DND-41 (cell line): ENCODE data around the gene RACGAP1.

Source experiments
- ATAC-seq: fragments of 200-7000 bp; cut with Tn5 transposase; 3 replicates; pipeline ENCODE4 v1.9.1; 2021; ENCODE audit warnings: low read depth; ENCODE audit not compliant: insufficient read depth
- DNase-seq: peaks from one replicate; pipeline ENCODE4 v3.0.0-alpha.2; 2020
- H2AFZ ChIP-seq: 2 replicates; pipeline ENCODE4 v1.6.0; 2012; ENCODE audit warnings: low read depth, low read length
- H3K27ac ChIP-seq: 2 replicates; pipeline ENCODE4 v1.5.1; 2012; ENCODE audit warnings: low read length, inconsistent platforms
- H3K27me3 ChIP-seq: fragments of 200-600 bp; sonication (generic); 2 replicates; pipeline ENCODE4 v1.6.0; 2012; ENCODE audit warnings: low read length, mild to moderate bottlenecking, inconsistent platforms; ENCODE audit not compliant: insufficient read depth, poor library complexity
- H3K36me3 ChIP-seq: 2 replicates; pipeline ENCODE4 v1.5.1; 2012; ENCODE audit warnings: low read length, inconsistent platforms; ENCODE audit not compliant: insufficient read depth
- H3K4me1 ChIP-seq: 2 replicates; pipeline ENCODE4 v1.5.1; 2012; ENCODE audit warnings: mild to moderate bottlenecking, low read length; ENCODE audit not compliant: insufficient read depth
- H3K4me2 ChIP-seq: 2 replicates; pipeline ENCODE4 v1.6.0; 2012; ENCODE audit warnings: mild to moderate bottlenecking, moderate library complexity, low read length, inconsistent platforms; ENCODE audit not compliant: insufficient read depth
- H3K4me3 ChIP-seq, 2 experiments: fragments of 200-600 bp in 1 of 2; shearing (Covaris generic) in 1 of 2; 2 replicates each; pipeline ENCODE4 v1.5.1; 2012 to 2016; ENCODE audit warnings: inconsistent platforms in 2 of 2, low read length in 2 of 2, mild to moderate bottlenecking in 2 of 2, low read depth in 1 of 2, moderate library complexity in 1 of 2
- H3K79me2 ChIP-seq: 2 replicates; pipeline ENCODE4 v1.6.0; 2012; ENCODE audit warnings: low read length, inconsistent platforms; ENCODE audit not compliant: insufficient read depth
- H3K9ac ChIP-seq: 2 replicates; pipeline ENCODE4 v1.6.0; 2012; ENCODE audit warnings: low read depth, mild to moderate bottlenecking, inconsistent platforms, low read length, moderate library complexity
- H3K9me3 ChIP-seq: 2 replicates; pipeline ENCODE4 v1.5.1; 2012; ENCODE audit warnings: low read length, moderate library complexity, mild to moderate bottlenecking, inconsistent platforms; ENCODE audit not compliant: insufficient read depth, severe bottlenecking
- H4K20me1 ChIP-seq: 2 replicates; pipeline ENCODE4 v1.6.0; 2012; ENCODE audit warnings: low read length; ENCODE audit not compliant: insufficient read depth
- CTCF ChIP-seq: IDR thresholded peaks from 2 replicates; pipeline ENCODE4 v1.5.1; 2012; ENCODE audit warnings: borderline replicate concordance, low read length, moderate library complexity, mild to moderate bottlenecking; ENCODE audit not compliant: poor library complexity, severe bottlenecking; ENCODE audit errors: extremely low read depth
- EZH2 ChIP-seq: IDR thresholded peaks from 3 replicates; pipeline ENCODE4 v1.6.1; 2012; ENCODE audit warnings: borderline replicate concordance, low read depth, mild to moderate bottlenecking, moderate library complexity, low read length, inconsistent platforms; ENCODE audit not compliant: severe bottlenecking

RACGAP1 gene

GRCh38 chr12:49945394-49946080 is 79.8 kb downstream of the RACGAP1 start:
- Histone ChIP-seq H3K9me3 (no peaks in the 10 kb centered on the region), H3K4me2 (peak overlapping the region; percentile 60), H3K4me3 (peak overlapping the region in 1 of 2 experiments; percentile 45; a peak in 2 of 4 replicates), H3K4me1 (peaks cover 9% of the 10 kb centered on the region), H3K36me3 (no peaks in the 10 kb centered on the region), H2AFZ (peak overlapping the region; percentile 57), H3K27ac (peak overlapping the region; percentile 42; the same call in 1 of the 2 replicates), H4K20me1 (no peaks in the 10 kb centered on the region), H3K9ac (peak overlapping the region; percentile 15; the same call in 1 of the 2 replicates), H3K27me3 (peaks cover 3% of the 10 kb centered on the region), H3K79me2 (no peaks in the 10 kb centered on the region)
- ATAC-seq, result peak; percentile 99
- peak; percentile 83 for DNase-seq
- TF ChIP-seq CTCF (peak; percentile 93), EZH2 (no peak)

- Histone ChIP-seq H3K9me3 (no peaks in the 10 kb centered on the region), H2AFZ (0 out of 2 replicates have a peak overlapping the region, but pooled peaks have one; percentile 41), H3K4me2 (peak overlapping the region; percentile 60; the same call in 1 of the 2 replicates), H3K9ac (no peak overlapping the region; the same call in 1 of the 2 replicates), H4K20me1 (no peaks in the 10 kb centered on the region), H3K4me1 (peaks cover 9% of the 10 kb centered on the region), H3K4me3 (no peak overlapping the region), H3K36me3 (no peaks in the 10 kb centered on the region), H3K27ac (no peak overlapping the region), H3K79me2 (no peaks in the 10 kb centered on the region), H3K27me3 (peaks cover 3% of the 10 kb centered on the region)
- no peak for TF ChIP-seq CTCF
- no peak for TF ChIP-seq EZH2
- ATAC-seq, result no peak
- no peak for DNase-seq
Observed at GRCh38 chr12:49944718-49945117, 80.6 kb downstream of the RACGAP1 start.

- Histone ChIP-seq H3K9ac (no peak overlapping the region), H3K27ac (no peak overlapping the region), H3K4me2 (no peak overlapping the region), H3K79me2 (no peaks in the 10 kb centered on the region), H2AFZ (no peak overlapping the region), H3K27me3 (peaks cover 3% of the 10 kb centered on the region), H4K20me1 (no peaks in the 10 kb centered on the region), H3K4me3 (no peak overlapping the region), H3K4me1 (peaks cover 9% of the 10 kb centered on the region), H3K9me3 (no peaks in the 10 kb centered on the region), H3K36me3 (no peaks in the 10 kb centered on the region)
- TF ChIP-seq EZH2, result no peak
- TF ChIP-seq CTCF, result no peak
- DNase-seq, result no peak
- no peak for ATAC-seq
Observed at GRCh38 chr12:49944046-49944445, 81.2 kb downstream of the RACGAP1 start.
